ENCODE measurements around the gene GJC3. TPM values are rescaled to one million over a fixed set of nuclear protein-coding genes. Genes with fewer than 3 reads are reported as not detected.
"Not testable (repeated sequence)": the region's sequence is repeated elsewhere in the genome, so short reads cannot be mapped to it uniquely, and the experiment has no call there.

GJC3 gene
- total and polyA plus RNA-seq, 2 experiments from 2014 or later, result not detected

DNA sequence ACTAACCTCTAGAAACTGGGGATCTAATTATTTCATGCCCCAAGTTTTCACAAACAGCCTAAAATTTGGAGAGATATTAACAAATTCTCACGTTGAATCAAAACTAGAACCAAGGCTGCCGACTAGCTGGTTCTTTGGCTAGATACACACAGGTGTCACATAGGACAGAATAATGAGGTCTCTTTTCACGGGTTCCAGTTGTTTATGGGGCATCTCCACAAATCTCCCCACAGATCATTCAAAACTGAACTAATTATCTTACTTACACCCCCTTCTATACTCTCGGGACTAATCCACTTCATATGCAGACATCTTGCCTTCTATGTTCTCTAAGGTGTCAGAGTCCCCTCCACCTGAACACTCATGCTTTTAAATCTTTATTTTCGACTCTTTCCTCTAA, 36.1 kb downstream of the GJC3 start:
- H3K4me1 ChIP-seq (ENCODE audit: low read depth), result no peaks in the 10 kb centered on the region
- no peak overlapping the region for H3K27ac ChIP-seq
- TF ChIP-seq, protein P1, sequence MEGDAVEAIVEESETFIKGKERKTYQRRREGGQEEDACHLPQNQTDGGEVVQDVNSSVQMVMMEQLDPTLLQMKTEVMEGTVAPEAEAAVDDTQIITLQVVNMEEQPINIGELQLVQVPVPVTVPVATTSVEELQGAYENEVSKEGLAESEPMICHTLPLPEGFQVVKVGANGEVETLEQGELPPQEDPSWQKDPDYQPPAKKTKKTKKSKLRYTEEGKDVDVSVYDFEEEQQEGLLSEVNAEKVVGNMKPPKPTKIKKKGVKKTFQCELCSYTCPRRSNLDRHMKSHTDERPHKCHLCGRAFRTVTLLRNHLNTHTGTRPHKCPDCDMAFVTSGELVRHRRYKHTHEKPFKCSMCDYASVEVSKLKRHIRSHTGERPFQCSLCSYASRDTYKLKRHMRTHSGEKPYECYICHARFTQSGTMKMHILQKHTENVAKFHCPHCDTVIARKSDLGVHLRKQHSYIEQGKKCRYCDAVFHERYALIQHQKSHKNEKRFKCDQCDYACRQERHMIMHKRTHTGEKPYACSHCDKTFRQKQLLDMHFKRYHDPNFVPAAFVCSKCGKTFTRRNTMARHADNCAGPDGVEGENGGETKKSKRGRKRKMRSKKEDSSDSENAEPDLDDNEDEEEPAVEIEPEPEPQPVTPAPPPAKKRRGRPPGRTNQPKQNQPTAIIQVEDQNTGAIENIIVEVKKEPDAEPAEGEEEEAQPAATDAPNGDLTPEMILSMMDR (IDR thresholded peaks at IDR 0.05; ENCODE audit: low read depth, low read length), result no peak

DNA sequence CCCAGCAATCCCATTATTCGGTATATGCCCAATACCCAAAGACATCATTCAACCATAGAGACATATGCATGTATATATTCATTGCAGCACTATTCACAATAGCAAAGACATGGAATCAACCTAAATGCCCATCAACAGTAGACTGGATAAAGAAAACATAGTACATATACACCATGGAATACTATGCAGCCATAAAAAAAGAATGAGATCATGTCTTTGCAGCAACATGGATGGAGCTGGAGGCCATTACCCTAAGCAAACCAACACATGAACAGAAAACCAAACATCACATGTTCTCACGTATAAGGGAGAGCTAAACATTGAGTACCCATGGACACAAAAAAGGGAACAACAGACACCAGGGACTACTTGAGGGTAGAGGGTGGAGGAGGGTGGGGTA, 39.1 kb downstream of the GJC3 start:
- not testable (repeated sequence) for H3K27ac ChIP-seq; H3K4me3 ChIP-seq; H3K9me3 ChIP-seq (ENCODE audit: low read depth); H3K27me3 ChIP-seq; DNase-seq (ENCODE audit: low read depth in 1 of 2, low spot score in 1 of 2); H3K4me1 ChIP-seq (ENCODE audit: low read depth); H3K36me3 ChIP-seq

More for the DNA sequence above, 36.1 kb downstream of the GJC3 start:
- no peaks in the 10 kb centered on the region for H3K27me3 ChIP-seq
- no peak for DNase-seq (ENCODE audit: low read depth in 1 of 2, low spot score in 1 of 2)
- H3K9me3 ChIP-seq (ENCODE audit: low read depth), result no peaks in the 10 kb centered on the region
- H3K36me3 ChIP-seq, result no peaks in the 10 kb centered on the region
- H3K4me3 ChIP-seq, result no peak overlapping the region

DNA sequence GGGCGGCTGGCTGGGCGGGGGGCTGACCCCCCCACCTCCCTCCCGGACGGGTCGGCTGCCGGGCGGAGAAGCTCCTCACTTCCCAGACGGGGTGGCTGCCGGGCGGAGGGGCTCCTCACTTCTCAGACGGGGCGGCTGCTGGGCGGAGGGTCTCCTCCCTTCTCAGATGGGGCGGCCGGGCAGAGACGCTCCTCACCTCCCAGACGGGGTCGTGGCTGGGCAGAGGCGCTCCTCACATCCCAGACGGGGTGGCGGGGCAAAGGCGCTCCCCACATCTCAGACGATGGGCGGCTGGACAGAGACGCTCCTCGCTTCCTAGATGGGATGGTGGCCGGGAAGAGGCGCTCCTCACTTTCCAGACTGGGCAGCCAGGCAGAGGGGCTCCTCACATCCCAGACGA, 41.1 kb downstream of the GJC3 start:
- not testable (repeated sequence) for H3K4me3 ChIP-seq; DNase-seq (ENCODE audit: low read depth in 1 of 2, low spot score in 1 of 2); H3K27ac ChIP-seq

DNA sequence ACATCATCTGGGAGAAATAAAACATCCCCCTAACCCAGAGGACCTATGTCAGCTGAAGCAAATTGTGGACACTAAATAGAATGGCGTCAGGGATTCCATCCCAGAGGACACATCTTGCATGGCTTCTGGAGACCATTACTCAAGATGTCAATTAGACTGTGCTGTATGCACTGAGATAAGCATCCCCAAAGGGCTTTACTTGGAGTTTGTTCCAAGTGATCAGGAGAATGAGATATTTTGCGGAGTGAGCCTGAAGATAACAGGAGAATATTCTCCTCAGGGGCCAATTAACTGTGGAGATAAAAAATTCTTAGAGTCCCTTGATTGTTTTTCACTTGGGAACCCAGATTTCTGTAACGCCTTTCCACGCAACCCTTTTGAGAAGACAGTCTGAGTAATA, 48.0 kb downstream of the GJC3 start:
- TF ChIP-seq, protein P1 (IDR thresholded peaks at IDR 0.05; ENCODE audit: low read depth, low read length), result no peak
- Histone ChIP-seq H3K4me1 (ENCODE audit: low read depth) (no peaks in the 10 kb centered on the region), H3K4me3 (no peak overlapping the region), H3K27ac (no peak overlapping the region), H3K9me3 (ENCODE audit: low read depth) (no peaks in the 10 kb centered on the region), H3K36me3 (no peaks in the 10 kb centered on the region), H3K27me3 (no peaks in the 10 kb centered on the region)
- no peak for DNase-seq (ENCODE audit: low read depth in 1 of 2, low spot score in 1 of 2)

More for the DNA sequence above, 41.1 kb downstream of the GJC3 start:
- not testable (repeated sequence) for H3K36me3 ChIP-seq; H3K4me1 ChIP-seq (ENCODE audit: low read depth); H3K9me3 ChIP-seq (ENCODE audit: low read depth); H3K27me3 ChIP-seq

DNA sequence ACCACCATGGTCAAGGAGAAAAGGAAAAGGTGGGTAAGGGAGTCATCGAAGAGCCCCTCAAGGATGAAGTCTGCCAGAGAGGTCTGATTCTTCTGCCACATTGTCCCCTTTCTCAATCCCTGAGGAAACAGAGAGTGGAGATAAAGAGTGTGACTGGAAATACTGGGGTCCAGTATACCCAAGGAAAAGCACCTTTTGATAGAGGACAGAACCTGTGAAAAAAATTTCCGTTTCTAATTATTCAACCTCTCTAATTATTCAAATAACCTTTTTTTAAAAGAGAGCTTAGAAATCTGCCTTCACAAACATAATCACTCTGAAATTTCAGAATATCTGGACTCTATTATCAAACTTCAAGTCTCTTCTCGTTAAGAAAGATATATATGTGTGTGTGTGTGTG, 52.5 kb downstream of the GJC3 start, which contains the start of gene OR2AE1:
TSS of gene OR2AE1 (minus strand) at position 101 of the 400 bp plus-strand sequence. CDS start at position 101, 0 bp downstream.
- no peaks in the 10 kb centered on the region for H3K36me3 ChIP-seq
- DNase-seq (ENCODE audit: low read depth in 1 of 2, low spot score in 1 of 2), result no peak
- no peak within 1 kb of the TSS for H3K4me3 ChIP-seq
- no peaks in the 10 kb centered on the region for H3K4me1 ChIP-seq (ENCODE audit: low read depth)
- TF ChIP-seq, protein P1 (IDR thresholded peaks at IDR 0.05; ENCODE audit: low read depth, low read length), result no peak
- no peaks in the 10 kb centered on the region for H3K27me3 ChIP-seq
- H3K27ac ChIP-seq, result no peak within 1 kb of the TSS
- no peaks in the 10 kb centered on the region for H3K9me3 ChIP-seq (ENCODE audit: low read depth)

DNA sequence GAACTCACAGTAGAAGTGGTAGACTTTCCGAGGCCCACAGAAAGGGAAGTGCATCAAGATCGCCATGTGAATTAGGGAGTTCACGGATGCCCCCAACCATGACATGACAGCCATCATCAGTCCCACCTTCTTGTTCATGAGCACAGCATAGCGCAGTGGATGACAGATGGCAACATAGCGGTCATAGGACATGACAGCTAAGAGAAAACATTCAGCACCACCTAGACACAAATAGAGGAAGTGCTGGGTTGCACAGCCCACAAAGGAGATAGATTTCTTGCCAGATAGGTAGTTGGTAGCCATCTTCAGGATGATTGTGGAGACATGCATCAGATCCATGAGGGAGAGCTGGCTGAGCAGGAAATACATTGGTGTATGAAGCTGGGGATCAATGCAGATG, 52.9 kb downstream of the GJC3 start:
- Histone ChIP-seq H3K4me1 (ENCODE audit: low read depth) (no peaks in the 10 kb centered on the region), H3K4me3 (no peak overlapping the region), H3K27me3 (no peaks in the 10 kb centered on the region), H3K36me3 (no peaks in the 10 kb centered on the region), H3K27ac (no peak overlapping the region), H3K9me3 (ENCODE audit: low read depth) (no peaks in the 10 kb centered on the region)
- TF ChIP-seq, protein P1 (IDR thresholded peaks at IDR 0.05; ENCODE audit: low read depth, low read length), result no peak
- no peak for DNase-seq (ENCODE audit: low read depth in 1 of 2, low spot score in 1 of 2)

Other genes starting within 250 kb of the GJC3 start
- gene CYP3A5, start 249.6 kb downstream of the GJC3 start, total RNA-seq, result 0.24 and 4.8 TPM in 2 replicates
- gene CYP3A5, start 249.6 kb downstream of the GJC3 start, polyA plus RNA-seq, result 0.81 and 0.95 TPM in 2 replicates
- not detected in 2 replicates for gene CYP3A7, start 194.4 kb downstream of the GJC3 start, total RNA-seq
- gene CYP3A7, start 194.4 kb downstream of the GJC3 start, polyA plus RNA-seq, result 0.14 and 0.51 TPM in 2 replicates
- gene CYP3A4, start 145.4 kb downstream of the GJC3 start, total RNA-seq, result not detected in 2 replicates
- gene CYP3A4, start 145.4 kb downstream of the GJC3 start, polyA plus RNA-seq, result not detected in 2 replicates
- gene CYP3A43, start 101.6 kb downstream of the GJC3 start, total RNA-seq, result 0.07 TPM in 1 of 2 replicates, not detected in the other
- 0.22 and 0.42 TPM in 2 replicates for gene CYP3A43, start 101.6 kb downstream of the GJC3 start, polyA plus RNA-seq
- gene OR2AE1, start 52.6 kb downstream of the GJC3 start, total RNA-seq, result not detected in 2 replicates
- not detected in 2 replicates for gene OR2AE1, start 52.6 kb downstream of the GJC3 start, polyA plus RNA-seq
- gene TRIM4, start 10.1 kb downstream of the GJC3 start, total RNA-seq, result 3.1 and 6.0 TPM in 2 replicates
- gene TRIM4, start 10.1 kb downstream of the GJC3 start, polyA plus RNA-seq, result 4.0 and 4.2 TPM in 2 replicates
- 0.39 TPM in 1 of 2 replicates, not detected in the other for gene AZGP1, start 46.4 kb upstream of the GJC3 start, total RNA-seq
- gene AZGP1, start 46.4 kb upstream of the GJC3 start, polyA plus RNA-seq, result not detected in 2 replicates
- 17.4 and 33.7 TPM in 2 replicates for gene ZKSCAN1, start 86.0 kb upstream of the GJC3 start, total RNA-seq
- gene ZKSCAN1, start 86.0 kb upstream of the GJC3 start, polyA plus RNA-seq, result 22.3 and 38.1 TPM in 2 replicates
- gene ZSCAN21, start 120.2 kb upstream of the GJC3 start, total RNA-seq, result 23.3 and 24.3 TPM in 2 replicates
- 11.3 and 22.5 TPM in 2 replicates for gene ZSCAN21, start 120.2 kb upstream of the GJC3 start, polyA plus RNA-seq
- 35.0 and 45.5 TPM in 2 replicates for gene ZNF3, start 152.1 kb upstream of the GJC3 start, total RNA-seq
- gene ZNF3, start 152.1 kb upstream of the GJC3 start, polyA plus RNA-seq, result 37.2 and 53.6 TPM in 2 replicates
- 69.6 and 80.0 TPM in 2 replicates for gene COPS6, start 159.3 kb upstream of the GJC3 start, total RNA-seq
- 277 and 315 TPM in 2 replicates for gene COPS6, start 159.3 kb upstream of the GJC3 start, polyA plus RNA-seq
- gene MCM7, start 171.8 kb upstream of the GJC3 start, total RNA-seq, result 68.9 and 88.3 TPM in 2 replicates
- gene MCM7, start 171.8 kb upstream of the GJC3 start, polyA plus RNA-seq, result 77.2 and 105 TPM in 2 replicates
- 31.7 and 35.2 TPM in 2 replicates for gene AP4M1, start 172.0 kb upstream of the GJC3 start, total RNA-seq
- 15.8 and 29.3 TPM in 2 replicates for gene AP4M1, start 172.0 kb upstream of the GJC3 start, polyA plus RNA-seq
- 104 and 163 TPM in 2 replicates for gene TAF6, start 189.7 kb upstream of the GJC3 start, total RNA-seq
- 99.4 and 112 TPM in 2 replicates for gene TAF6, start 189.7 kb upstream of the GJC3 start, polyA plus RNA-seq
- 13.8 and 16.8 TPM in 2 replicates for gene CNPY4, start 190.0 kb upstream of the GJC3 start, total RNA-seq
- gene CNPY4, start 190.0 kb upstream of the GJC3 start, polyA plus RNA-seq, result 18.4 and 18.9 TPM in 2 replicates
- 3.7 and 4.2 TPM in 2 replicates for gene MBLAC1, start 197.3 kb upstream of the GJC3 start, total RNA-seq
- 4.3 and 5.1 TPM in 2 replicates for gene MBLAC1, start 197.3 kb upstream of the GJC3 start, polyA plus RNA-seq
- gene LAMTOR4, start 219.3 kb upstream of the GJC3 start, total RNA-seq, result 193 and 199 TPM in 2 replicates
- gene LAMTOR4, start 219.3 kb upstream of the GJC3 start, polyA plus RNA-seq, result 258 and 280 TPM in 2 replicates
- gene TRAPPC14, start 229.1 kb upstream of the GJC3 start, total RNA-seq, result 14.2 and 22.7 TPM in 2 replicates
- gene TRAPPC14, start 229.1 kb upstream of the GJC3 start, polyA plus RNA-seq, result 10.4 and 25.0 TPM in 2 replicates
- 2.0 and 5.0 TPM in 2 replicates for gene GAL3ST4, start 239.0 kb upstream of the GJC3 start, total RNA-seq
- 3.8 and 5.0 TPM in 2 replicates for gene GAL3ST4, start 239.0 kb upstream of the GJC3 start, polyA plus RNA-seq
- gene GPC2, start 247.8 kb upstream of the GJC3 start, total RNA-seq, result 37.4 and 47.9 TPM in 2 replicates
- gene GPC2, start 247.8 kb upstream of the GJC3 start, polyA plus RNA-seq, result 29.8 and 32.1 TPM in 2 replicates
- 1.6 and 2.0 TPM in 2 replicates for gene STAG3, start 248.3 kb upstream of the GJC3 start, total RNA-seq
- gene STAG3, start 248.3 kb upstream of the GJC3 start, polyA plus RNA-seq, result 5.8 and 6.8 TPM in 2 replicates